GM19324 (cell line): ENCODE results near the gene ARHGDIA.

ENCODE experiments used
- ATAC-seq: cut with Tn5 transposase; IDR thresholded peaks from one replicate; pipeline ENCODE4 v1.9.1; 2021; ENCODE audit warnings: mild to moderate bottlenecking, moderate library complexity; ENCODE audit not compliant: unreplicated experiment, low FRiP score

The ARHGDIA gene

GRCh38 chr17:81831957-81832607 is 39.1 kb downstream of the ARHGDIA start:
- no peak for ATAC-seq

- no peak for ATAC-seq
Measured at GRCh38 chr17:81831563-81831956, 39.6 kb downstream of the ARHGDIA start.

GRCh38 chr17:81829858-81830257 is 41.3 kb downstream of the ARHGDIA start:
- no peak for ATAC-seq

GRCh38 chr17:81828656-81829055 is 42.5 kb downstream of the ARHGDIA start:
- no peak for ATAC-seq

- no peak for ATAC-seq
Measured at GRCh38 chr17:81825841-81826466, 45.2 kb downstream of the ARHGDIA start.

- ATAC-seq: no peak
Measured at GRCh38 chr17:81824595-81824994, 46.5 kb downstream of the ARHGDIA start.

GRCh38 chr17:81823820-81824550 is 47.2 kb downstream of the ARHGDIA start:
- ATAC-seq: no peak

- no peak for ATAC-seq
Measured at GRCh38 chr17:81822996-81823819, 47.9 kb downstream of the ARHGDIA start.

GRCh38 chr17:81822312-81822637 is 48.9 kb downstream of the ARHGDIA start:
- no peak for ATAC-seq

GRCh38 chr17:81821603-81822311 is 49.4 kb downstream of the ARHGDIA start:
- no peak for ATAC-seq

GRCh38 chr17:81821147-81821546 is 50.0 kb downstream of the ARHGDIA start:
- no peak for ATAC-seq

GRCh38 chr17:81819708-81820107 is 51.4 kb downstream of the ARHGDIA start:
- no peak for ATAC-seq

- ATAC-seq: no peak
Measured at GRCh38 chr17:81817758-81818147, 53.4 kb downstream of the ARHGDIA start.
